NCI-H187 (cell line): ENCODE results near the gene CYP27A1.
"Not testable (repeated sequence)": the region's sequence is repeated elsewhere in the genome, so short reads cannot be mapped to it uniquely, and the experiment has no call there.

Experiments
- DNase-seq, 2 experiments: peaks; one replicate each; lab custom pipeline; 2025; lab: John Stamatoyannopoulos, UW

The CYP27A1 gene

GRCh38 chr2:218832081-218832480 is 50.1 kb downstream of the CYP27A1 start:
- no peak for DNase-seq

- DNase-seq: no peak
These were observed 50.6 kb downstream of the CYP27A1 start for GRCh38 chr2:218832520-218832919.

GRCh38 chr2:218833023-218833609 is 51.2 kb downstream of the CYP27A1 start:
- no peak for DNase-seq

- DNase-seq: no peak
These were observed 52.7 kb downstream of the CYP27A1 start for GRCh38 chr2:218834685-218835084.

GRCh38 chr2:218837495-218837894 is 55.5 kb downstream of the CYP27A1 start:
- no peak for DNase-seq

GRCh38 chr2:218839430-218839829 is 57.5 kb downstream of the CYP27A1 start:
- no peak for DNase-seq

GRCh38 chr2:218839888-218840287 is 57.9 kb downstream of the CYP27A1 start:
- DNase-seq: no peak

GRCh38 chr2:218844334-218844733 is 62.4 kb downstream of the CYP27A1 start:
- DNase-seq: not testable (repeated sequence)

- not testable (repeated sequence) for DNase-seq
These were observed 65.0 kb downstream of the CYP27A1 start for GRCh38 chr2:218846963-218847362.

- no peak for DNase-seq
These were observed 67.8 kb downstream of the CYP27A1 start for GRCh38 chr2:218849721-218850120.

- no peak for DNase-seq
These were observed 68.8 kb downstream of the CYP27A1 start for GRCh38 chr2:218850796-218851195.

GRCh38 chr2:218851286-218851685 is 69.3 kb downstream of the CYP27A1 start:
- no peak for DNase-seq

GRCh38 chr2:218852911-218853667 is 71.1 kb downstream of the CYP27A1 start:
- DNase-seq: no peak

- DNase-seq: no peak
These were observed 71.8 kb downstream of the CYP27A1 start for GRCh38 chr2:218853766-218854165.

GRCh38 chr2:218854860-218855259 is 72.9 kb downstream of the CYP27A1 start:
- DNase-seq: no peak

GRCh38 chr2:218855305-218856166 is 73.6 kb downstream of the CYP27A1 start:
- no peak for DNase-seq

GRCh38 chr2:218856167-218856895 is 74.4 kb downstream of the CYP27A1 start:
- DNase-seq: no peak

- DNase-seq: no peak
These were observed 74.9 kb downstream of the CYP27A1 start for GRCh38 chr2:218856896-218857243.

- no peak for DNase-seq
These were observed 75.6 kb downstream of the CYP27A1 start for GRCh38 chr2:218857371-218858137.

- no peak for DNase-seq
These were observed 76.1 kb downstream of the CYP27A1 start for GRCh38 chr2:218858138-218858445.
